HEK293 (cell line): ENCODE results near the gene TCIRG1.

Experiments
- CTCF ChIP-seq: fragments of 450-650 bp; formaldehyde crosslinking; IDR thresholded peaks from 2 replicates; pipeline ENCODE4 v1.5.1; 2016; ENCODE audit warnings: missing biosample characterization, missing genetic modification characterization
- PBX3 ChIP-seq: sonication (generic); formaldehyde crosslinking; IDR thresholded peaks from 2 replicates; pipeline ENCODE4 v1.8.1; 2022; ENCODE audit warnings: mild to moderate bottlenecking, moderate library complexity, missing genetic modification reagents
- YY1 ChIP-seq: fragments of 450-650 bp; formaldehyde crosslinking; IDR thresholded peaks from 2 replicates; pipeline ENCODE4 v1.5.1; 2018; ENCODE audit warnings: missing biosample characterization, missing genetic modification characterization
- ZBTB21 ChIP-seq: fragments of 450-650 bp; formaldehyde crosslinking; IDR thresholded peaks from 2 replicates; pipeline ENCODE4 v1.5.1; 2017; ENCODE audit warnings: missing biosample characterization, missing genetic modification characterization
- ZFP41 ChIP-seq: fragments of 450-650 bp; formaldehyde crosslinking; IDR thresholded peaks from 2 replicates; pipeline ENCODE4 v1.5.1; 2016; ENCODE audit warnings: missing biosample characterization, missing genetic modification characterization, borderline replicate concordance
- ZNF26 ChIP-seq: fragments of 450-650 bp; formaldehyde crosslinking; IDR thresholded peaks from 2 replicates; pipeline ENCODE4 v1.5.1; 2016; ENCODE audit warnings: missing biosample characterization, missing genetic modification characterization
- ZNF549 ChIP-seq: fragments of 450-650 bp; IDR thresholded peaks from 2 replicates; pipeline ENCODE4 v1.5.1; 2018; ENCODE audit warnings: missing biosample characterization, missing genetic modification characterization, mild to moderate bottlenecking, inconsistent platforms, moderate library complexity
- ZNF585B ChIP-seq: fragments of 450-650 bp; formaldehyde crosslinking; IDR thresholded peaks from 2 replicates; pipeline ENCODE4 v1.5.1; 2016; ENCODE audit warnings: missing biosample characterization, missing genetic modification characterization
- ZNF704 ChIP-seq: fragments of 450-650 bp; formaldehyde crosslinking; IDR thresholded peaks from 2 replicates; pipeline ENCODE4 v1.5.1; 2016; ENCODE audit warnings: missing biosample characterization, missing genetic modification characterization

GRCh38 chr11:68028802-68029545 is 9.9 kb upstream of the TCIRG1 start:
- TF ChIP-seq ZNF26 (no peak), CTCF (tag by site-specific recombination) (no peak), YY1 (tag by site-specific recombination) (no peak), ZNF704 (tag by site-specific recombination) (no peak), ZNF549 (tag by site-specific recombination) (no peak), PBX3 (no peak), ZFP41 (no peak), ZBTB21 (no peak), ZNF585B (tag by site-specific recombination) (no peak)
